ENCODE data around the gene CRISPLD2. TPM values are rescaled to one million over a fixed set of nuclear protein-coding genes. Genes with fewer than 3 reads are reported as not detected.

CRISPLD2 gene
- total RNA-seq, 1 donor from 2014 or later, result 3.3 TPM

DNA sequence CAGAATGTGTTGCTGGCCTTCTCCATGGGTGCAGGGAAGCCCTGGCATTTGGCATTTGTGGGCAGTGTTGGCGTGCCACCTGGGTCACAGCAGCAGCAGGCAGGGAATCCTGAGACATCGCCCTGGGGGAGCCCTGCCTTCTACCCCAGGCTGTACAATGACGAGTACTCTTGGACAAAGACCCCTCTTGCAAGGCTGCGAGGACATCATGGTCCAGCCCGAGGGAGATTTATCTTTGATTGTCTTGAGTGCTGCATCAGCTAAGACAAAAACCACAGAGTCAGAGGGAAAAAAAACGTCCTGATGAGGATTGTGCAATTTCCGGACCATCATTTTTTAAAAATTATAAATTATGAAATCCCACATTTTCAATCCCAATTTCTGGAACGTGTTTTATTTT lies 3.7 kb downstream of the CRISPLD2 start:
- no peak for DNase-seq (ENCODE audit: extremely low spot score, unreplicated experiment)
- H3K4me3 Mint-ChIP-seq (ENCODE audit: unreplicated experiment), result no peak overlapping the region
- TF ChIP-seq, protein P1, sequence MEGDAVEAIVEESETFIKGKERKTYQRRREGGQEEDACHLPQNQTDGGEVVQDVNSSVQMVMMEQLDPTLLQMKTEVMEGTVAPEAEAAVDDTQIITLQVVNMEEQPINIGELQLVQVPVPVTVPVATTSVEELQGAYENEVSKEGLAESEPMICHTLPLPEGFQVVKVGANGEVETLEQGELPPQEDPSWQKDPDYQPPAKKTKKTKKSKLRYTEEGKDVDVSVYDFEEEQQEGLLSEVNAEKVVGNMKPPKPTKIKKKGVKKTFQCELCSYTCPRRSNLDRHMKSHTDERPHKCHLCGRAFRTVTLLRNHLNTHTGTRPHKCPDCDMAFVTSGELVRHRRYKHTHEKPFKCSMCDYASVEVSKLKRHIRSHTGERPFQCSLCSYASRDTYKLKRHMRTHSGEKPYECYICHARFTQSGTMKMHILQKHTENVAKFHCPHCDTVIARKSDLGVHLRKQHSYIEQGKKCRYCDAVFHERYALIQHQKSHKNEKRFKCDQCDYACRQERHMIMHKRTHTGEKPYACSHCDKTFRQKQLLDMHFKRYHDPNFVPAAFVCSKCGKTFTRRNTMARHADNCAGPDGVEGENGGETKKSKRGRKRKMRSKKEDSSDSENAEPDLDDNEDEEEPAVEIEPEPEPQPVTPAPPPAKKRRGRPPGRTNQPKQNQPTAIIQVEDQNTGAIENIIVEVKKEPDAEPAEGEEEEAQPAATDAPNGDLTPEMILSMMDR (IDR thresholded peaks at IDR 0.05), result no peak
- H3K36me3 Mint-ChIP-seq (ENCODE audit: unreplicated experiment), result no peaks in the 10 kb centered on the region
- H3K4me1 Mint-ChIP-seq (ENCODE audit: unreplicated experiment), result peaks cover 27% of the 10 kb centered on the region
- H3K27ac Mint-ChIP-seq (ENCODE audit: unreplicated experiment), result no peak overlapping the region
- peaks cover 2% of the 10 kb centered on the region for H3K27me3 Mint-ChIP-seq (ENCODE audit: unreplicated experiment)
- no peaks in the 10 kb centered on the region for H3K9me3 Mint-ChIP-seq (ENCODE audit: unreplicated experiment)

DNA sequence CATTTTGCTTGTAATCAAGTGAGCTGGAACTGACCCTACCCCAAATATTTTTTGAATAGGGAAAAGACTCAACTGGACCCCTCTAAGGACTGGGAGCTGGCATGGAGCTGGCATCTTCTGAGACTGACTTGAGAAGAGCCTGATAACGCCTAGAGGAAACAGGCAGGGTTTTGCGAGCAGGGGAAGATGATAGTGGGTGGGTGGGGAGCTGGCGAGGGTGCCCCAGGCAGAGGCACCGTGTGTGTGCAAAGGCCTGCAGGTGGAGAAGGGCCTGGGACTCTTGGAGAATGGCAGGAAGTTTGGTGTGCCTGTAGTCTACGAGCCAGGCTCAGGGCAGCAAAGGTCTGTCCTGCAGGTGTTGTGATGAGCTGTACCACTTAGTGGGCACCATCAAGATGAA lies 4.1 kb downstream of the CRISPLD2 start:
- Mint-ChIP-seq H3K9me3 (ENCODE audit: unreplicated experiment) (no peaks in the 10 kb centered on the region), H3K36me3 (ENCODE audit: unreplicated experiment) (no peaks in the 10 kb centered on the region), H3K4me1 (ENCODE audit: unreplicated experiment) (peaks cover 32% of the 10 kb centered on the region), H3K4me3 (ENCODE audit: unreplicated experiment) (no peak overlapping the region), H3K27ac (ENCODE audit: unreplicated experiment) (no peak overlapping the region), H3K27me3 (ENCODE audit: unreplicated experiment) (peaks cover 2% of the 10 kb centered on the region)
- DNase-seq (ENCODE audit: extremely low spot score, unreplicated experiment), result no peak
- TF ChIP-seq, protein P1 (IDR thresholded peaks at IDR 0.05), result no peak

DNA sequence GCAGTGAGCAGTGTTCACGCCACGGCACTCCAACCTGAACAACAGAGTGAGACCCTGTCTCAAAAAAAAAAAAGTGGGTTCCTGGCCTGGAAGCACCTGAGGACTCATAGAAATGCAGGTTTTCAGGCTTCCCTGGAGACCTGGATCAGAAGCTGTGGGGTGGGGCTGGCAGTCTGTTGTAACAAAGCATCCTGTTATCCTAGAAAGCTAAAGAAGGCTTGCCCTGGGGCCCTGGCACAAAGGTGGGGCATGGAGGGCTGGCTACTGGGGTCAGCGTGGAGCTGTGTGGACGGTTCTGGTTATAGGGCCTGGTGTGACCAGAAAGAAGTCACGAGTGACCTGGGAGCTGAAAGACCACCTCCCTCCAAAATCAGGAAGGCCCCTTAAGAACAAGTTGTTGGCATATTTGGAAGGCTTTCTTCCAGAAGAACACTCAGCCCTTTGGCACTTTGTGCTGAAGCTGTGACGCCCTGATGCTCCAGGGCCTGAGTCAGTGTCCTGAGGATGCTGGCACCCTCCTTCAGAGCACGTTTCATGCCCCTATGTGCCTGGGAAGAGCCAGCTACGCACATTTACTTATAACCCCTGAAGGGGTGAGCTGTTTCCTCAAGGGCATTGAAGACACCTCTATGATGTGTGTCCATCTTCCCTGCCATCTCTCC lies 6.2 kb downstream of the CRISPLD2 start:
- Mint-ChIP-seq H3K9me3 (ENCODE audit: unreplicated experiment) (no peaks in the 10 kb centered on the region), H3K4me3 (ENCODE audit: unreplicated experiment) (no peak overlapping the region), H3K4me1 (ENCODE audit: unreplicated experiment) (peaks cover 29% of the 10 kb centered on the region), H3K27me3 (ENCODE audit: unreplicated experiment) (no peaks in the 10 kb centered on the region), H3K36me3 (ENCODE audit: unreplicated experiment) (no peaks in the 10 kb centered on the region), H3K27ac (ENCODE audit: unreplicated experiment) (no peak overlapping the region)
- TF ChIP-seq, protein P1 (IDR thresholded peaks at IDR 0.05), result no peak
- DNase-seq (ENCODE audit: extremely low spot score, unreplicated experiment), result no peak

DNA sequence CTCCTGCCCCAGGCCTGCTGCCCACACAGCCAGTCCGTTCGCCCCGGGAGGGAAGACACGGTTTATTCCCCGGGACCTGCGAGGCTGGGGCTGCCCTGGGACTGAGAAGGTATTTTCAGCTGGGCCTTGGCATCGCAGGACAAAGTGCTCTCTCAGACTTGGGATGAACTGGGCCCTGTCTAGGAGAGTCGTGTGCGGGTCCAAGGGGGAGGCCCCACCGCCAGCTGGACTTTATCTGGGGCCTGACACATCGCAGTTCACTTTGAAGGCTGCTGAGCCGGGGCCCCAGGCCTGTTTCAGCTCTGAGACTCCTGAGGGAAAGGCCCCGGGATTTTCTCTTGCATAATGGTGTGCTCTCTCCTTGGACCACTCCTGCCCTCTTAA lies 6.8 kb downstream of the CRISPLD2 start:
- peaks cover 29% of the 10 kb centered on the region for H3K4me1 Mint-ChIP-seq (ENCODE audit: unreplicated experiment)
- no peaks in the 10 kb centered on the region for H3K36me3 Mint-ChIP-seq (ENCODE audit: unreplicated experiment)
- no peaks in the 10 kb centered on the region for H3K27me3 Mint-ChIP-seq (ENCODE audit: unreplicated experiment)
- no peaks in the 10 kb centered on the region for H3K9me3 Mint-ChIP-seq (ENCODE audit: unreplicated experiment)
- no peak for DNase-seq (ENCODE audit: extremely low spot score, unreplicated experiment)
- no peak overlapping the region for H3K4me3 Mint-ChIP-seq (ENCODE audit: unreplicated experiment)
- TF ChIP-seq, protein P1 (IDR thresholded peaks at IDR 0.05), result no peak
- H3K27ac Mint-ChIP-seq (ENCODE audit: unreplicated experiment), result no peak overlapping the region

DNA sequence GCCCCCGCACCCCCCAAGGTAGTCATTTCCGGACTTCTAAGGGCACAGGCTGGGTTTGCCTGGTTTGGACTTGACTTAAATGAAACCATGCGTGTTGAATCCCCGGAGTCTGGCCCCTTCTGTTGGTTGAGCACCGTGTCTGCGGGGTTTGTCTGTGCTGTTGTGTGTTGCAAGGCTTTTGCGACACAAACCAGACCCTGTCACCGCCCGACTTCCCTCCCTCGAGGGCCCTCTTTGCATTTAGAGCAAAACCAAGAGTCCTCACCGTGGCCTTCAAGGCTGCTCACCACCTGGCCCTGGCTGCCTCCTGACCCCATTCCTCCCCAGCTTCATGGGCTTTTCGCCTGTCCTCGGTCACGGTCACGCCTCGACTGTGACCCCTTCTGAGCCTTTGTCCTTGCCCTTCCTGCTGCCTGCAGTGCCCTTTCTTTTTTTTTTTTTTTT lies 7.4 kb downstream of the CRISPLD2 start:
- Mint-ChIP-seq H3K27me3 (ENCODE audit: unreplicated experiment) (no peaks in the 10 kb centered on the region), H3K4me1 (ENCODE audit: unreplicated experiment) (peaks cover 28% of the 10 kb centered on the region), H3K4me3 (ENCODE audit: unreplicated experiment) (no peak overlapping the region), H3K9me3 (ENCODE audit: unreplicated experiment) (no peaks in the 10 kb centered on the region), H3K27ac (ENCODE audit: unreplicated experiment) (no peak overlapping the region), H3K36me3 (ENCODE audit: unreplicated experiment) (no peaks in the 10 kb centered on the region)
- TF ChIP-seq, protein P1 (IDR thresholded peaks at IDR 0.05), result no peak
- DNase-seq (ENCODE audit: extremely low spot score, unreplicated experiment), result no peak

All from osteocyte (in vitro differentiated cells).